Measurements from ENCODE around the gene DNAI7. TPM values are rescaled to one million over a fixed set of nuclear protein-coding genes. Genes with fewer than 3 reads are reported as not detected.

Gene DNAI7
- total RNA-seq, 2 donors from 2014 or later: 1.5 to 1.6 TPM

- DNase-seq (ENCODE audit: low spot score): no peak
- Histone ChIP-seq H3K9me3 (no peaks in the 10 kb centered on the region), H3K27ac (no peak overlapping the region), H3K4me3 (no peak overlapping the region), H3K27me3 (no peaks in the 10 kb centered on the region), H3K36me3 (no peaks in the 10 kb centered on the region), H3K4me1 (no peaks in the 10 kb centered on the region)
- TF ChIP-seq, protein P1, sequence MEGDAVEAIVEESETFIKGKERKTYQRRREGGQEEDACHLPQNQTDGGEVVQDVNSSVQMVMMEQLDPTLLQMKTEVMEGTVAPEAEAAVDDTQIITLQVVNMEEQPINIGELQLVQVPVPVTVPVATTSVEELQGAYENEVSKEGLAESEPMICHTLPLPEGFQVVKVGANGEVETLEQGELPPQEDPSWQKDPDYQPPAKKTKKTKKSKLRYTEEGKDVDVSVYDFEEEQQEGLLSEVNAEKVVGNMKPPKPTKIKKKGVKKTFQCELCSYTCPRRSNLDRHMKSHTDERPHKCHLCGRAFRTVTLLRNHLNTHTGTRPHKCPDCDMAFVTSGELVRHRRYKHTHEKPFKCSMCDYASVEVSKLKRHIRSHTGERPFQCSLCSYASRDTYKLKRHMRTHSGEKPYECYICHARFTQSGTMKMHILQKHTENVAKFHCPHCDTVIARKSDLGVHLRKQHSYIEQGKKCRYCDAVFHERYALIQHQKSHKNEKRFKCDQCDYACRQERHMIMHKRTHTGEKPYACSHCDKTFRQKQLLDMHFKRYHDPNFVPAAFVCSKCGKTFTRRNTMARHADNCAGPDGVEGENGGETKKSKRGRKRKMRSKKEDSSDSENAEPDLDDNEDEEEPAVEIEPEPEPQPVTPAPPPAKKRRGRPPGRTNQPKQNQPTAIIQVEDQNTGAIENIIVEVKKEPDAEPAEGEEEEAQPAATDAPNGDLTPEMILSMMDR (IDR thresholded peaks at IDR 0.05): no peak
Observed at GRCh38 chr12:25110260-25110659, 84.7 kb downstream of the DNAI7 start.

- no peaks in the 10 kb centered on the region for H3K27me3 ChIP-seq
- H3K9me3 ChIP-seq: no peaks in the 10 kb centered on the region
- no peak for DNase-seq (ENCODE audit: low spot score)
- no peak overlapping the region for H3K27ac ChIP-seq
- H3K4me3 ChIP-seq: no peak overlapping the region
- TF ChIP-seq, protein P1 (IDR thresholded peaks at IDR 0.05): no peak
- H3K4me1 ChIP-seq: no peaks in the 10 kb centered on the region
- H3K36me3 ChIP-seq: no peaks in the 10 kb centered on the region
Observed at GRCh38 chr12:25107920-25108319, 87.0 kb downstream of the DNAI7 start.

DNA sequence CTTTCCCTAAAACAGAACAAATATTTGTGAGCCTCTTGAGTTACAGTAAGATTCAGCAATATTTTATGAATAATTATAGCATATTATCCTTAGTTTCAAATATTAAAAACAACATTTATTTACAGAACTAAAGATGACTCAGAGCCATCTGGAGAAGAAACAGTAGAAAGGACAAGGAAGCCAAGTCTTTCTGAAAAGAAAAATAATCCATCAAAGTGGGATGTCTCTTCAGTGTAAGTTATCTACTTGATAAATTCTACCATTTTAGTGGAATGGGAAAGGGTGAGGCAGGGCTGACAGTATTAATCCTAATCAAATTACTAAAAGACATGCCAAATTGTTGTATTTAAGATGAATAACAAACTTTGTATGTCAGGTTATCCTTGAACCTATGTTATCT lies 88.1 kb downstream of the DNAI7 start:
- DNase-seq (ENCODE audit: low spot score): no peak
- TF ChIP-seq, protein P1 (IDR thresholded peaks at IDR 0.05): no peak
- H3K27ac ChIP-seq: no peak overlapping the region
- H3K4me1 ChIP-seq: no peaks in the 10 kb centered on the region
- H3K36me3 ChIP-seq: no peaks in the 10 kb centered on the region
- no peaks in the 10 kb centered on the region for H3K27me3 ChIP-seq
- no peak overlapping the region for H3K4me3 ChIP-seq
- no peaks in the 10 kb centered on the region for H3K9me3 ChIP-seq

DNA sequence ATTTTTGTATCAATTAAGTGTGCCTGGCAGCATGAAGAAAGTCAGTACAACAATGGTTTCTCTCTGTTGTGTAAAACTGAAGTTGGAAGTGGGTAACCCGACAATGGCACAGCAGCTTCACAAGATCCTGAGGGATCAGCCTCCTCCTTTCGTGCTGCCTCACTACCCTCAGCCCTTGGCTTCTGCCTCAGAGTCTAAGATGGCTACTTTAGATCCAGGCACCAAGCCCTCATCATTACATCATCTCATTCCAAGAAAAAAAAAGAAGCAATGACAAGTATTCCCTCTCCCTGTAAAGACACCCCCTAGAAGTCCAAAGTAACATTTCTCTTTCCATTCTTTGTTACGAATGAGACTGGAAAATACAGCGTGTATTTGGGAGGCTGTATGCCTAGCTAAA lies 92.6 kb downstream of the DNAI7 start:
- H3K27ac ChIP-seq: no peak overlapping the region
- H3K9me3 ChIP-seq: no peaks in the 10 kb centered on the region
- H3K36me3 ChIP-seq: no peaks in the 10 kb centered on the region
- no peaks in the 10 kb centered on the region for H3K4me1 ChIP-seq
- DNase-seq (ENCODE audit: low spot score): no peak
- no peaks in the 10 kb centered on the region for H3K27me3 ChIP-seq
- no peak overlapping the region for H3K4me3 ChIP-seq
- TF ChIP-seq, protein P1 (IDR thresholded peaks at IDR 0.05): no peak

GRCh38 chr12:25101092-25101445 lies 93.9 kb downstream of the DNAI7 start:
- H3K27me3 ChIP-seq: no peaks in the 10 kb centered on the region
- no peaks in the 10 kb centered on the region for H3K9me3 ChIP-seq
- TF ChIP-seq, protein P1 (IDR thresholded peaks at IDR 0.05): no peak
- no peaks in the 10 kb centered on the region for H3K36me3 ChIP-seq
- DNase-seq (ENCODE audit: low spot score): no peak
- no peak overlapping the region for H3K4me3 ChIP-seq
- H3K27ac ChIP-seq: no peak overlapping the region
- no peaks in the 10 kb centered on the region for H3K4me1 ChIP-seq

Measured in right atrium auricular region (tissue), 2 donors.